Heart left ventricle (tissue), 16 donors: Measurements from ENCODE around the gene IGIP. TPM values are rescaled to one million over a fixed set of nuclear protein-coding genes. Genes with fewer than 3 reads are reported as not detected.

ENCODE experiments used
- ATAC-seq, 4 donors: fragments of 200-7000 bp; cut with Tn5 transposase; one replicate each; pipeline ENCODE4 v1.9.1; 2020 to 2022; ENCODE audit warnings: moderate library complexity in 4 of 4, mild to moderate bottlenecking in 3 of 4, moderate number of reproducible peaks in 1 of 4
- DNase-seq, 5 donors: peaks; one replicate each; pipeline ENCODE4 v3.0.0-alpha.2; 2020
- H3K27ac ChIP-seq, 12 donors: fragments of 200-600 bp; sonication (generic) in 4 of 12; one replicate each; pipeline versions ENCODE4 v1.5.0 to v1.8.0; 2016 to 2022; ENCODE audit warnings: mild to moderate bottlenecking in 2 of 12
- H3K27me3 ChIP-seq, 9 donors: fragments of 200-600 bp; sonication (generic) in 2 of 9; one replicate each; pipeline versions ENCODE4 v1.5.1 to v1.8.0; 2016 to 2022; ENCODE audit warnings: mild to moderate bottlenecking in 3 of 9
- H3K36me3 ChIP-seq, 9 donors: fragments of 200-600 bp; sonication (generic) in 2 of 9; one replicate each; pipeline versions ENCODE4 v1.5.0 to v1.8.0; 2018 to 2022; ENCODE audit warnings: mild to moderate bottlenecking in 2 of 9
- H3K4me1 ChIP-seq, 12 donors: fragments of 200-600 bp; sonication (generic) in 4 of 12; one replicate each; pipeline versions ENCODE4 v1.5.0 to v1.8.0; 2016 to 2022; ENCODE audit warnings: mild to moderate bottlenecking in 3 of 12
- H3K4me3 ChIP-seq, 12 donors: fragments of 200-600 bp; sonication (generic) in 4 of 12; one replicate each; pipeline versions ENCODE4 v1.5.0 to v1.8.0; 2017 to 2022; ENCODE audit warnings: mild to moderate bottlenecking in 9 of 12, moderate library complexity in 4 of 12
- H3K9me3 ChIP-seq, 12 donors: fragments of 200-600 bp; sonication (generic) in 4 of 12; one replicate each; pipeline versions ENCODE4 v1.5.0 to v1.8.0; 2016 to 2022; ENCODE audit warnings: mild to moderate bottlenecking in 1 of 12
- CTCF ChIP-seq, 12 donors: fragments of 200-600 bp; sonication (generic) in 4 of 12; IDR thresholded peaks; one replicate each; pipeline versions ENCODE4 v1.5.0 to v1.8.0; 2018 to 2022; ENCODE audit warnings: antibody characterized with exemption in 12 of 12, mild to moderate bottlenecking in 5 of 12
- POLR2A ChIP-seq, 2 donors: fragments of 450-650 bp; IDR thresholded peaks; one replicate each; pipeline ENCODE4 v1.6.1; 2017; ENCODE audit warnings: antibody characterized with exemption in 2 of 2, mild to moderate bottlenecking in 2 of 2, moderate library complexity in 2 of 2
- WGBS, 4 donors: extraction: QIAGEN DNeasy Blood & Tissue Kit in 2 of 4; methylation state at CpG; one replicate each; pipeline versions ENCODE4 v1.1.5 to v1.1.7; 2013 to 2018; 5-methylcytosine and 5-hydroxymethylcytosine counted together
- intact Hi-C, 10 donors: fragments of 100-400 bp; cut with DNase I; formaldehyde crosslinking; loops; one replicate each; pipeline versions ENCODE4 v1.11.1 to v1.14.2; 2022
- polyA plus RNA-seq, 2 donors: library from polyadenylated mRNA; stranded (reverse); fragments of 200-250 nt; gene quantifications; one replicate each; pipeline ENCODE4 v1.2.3, GENCODE V29; 2013
- total RNA-seq, 9 donors: library from RNA; depleted of rRNA in 2 of 9; stranded (reverse); fragments of >200 nt in 2 of 9; fragmentation: NEBNext Ultra II Directional in 3 of 9; extraction: Animal tissue kit (Norgen Biotek cat#: 25700) in 3 of 9; gene quantifications; one replicate each; pipeline versions ENCODE4 v1.1.0 to v1.2.4, GENCODE V29; 2016 to 2023
- donor health status: ischemic (EF 13 %, LVEDD 7.1; RV severe dilation, severe dysfunction).
- donor health status: healthy with polysubstance abuse.
- donor health status: DM: no; HTN: yes; CAD: no.
- donor health status: DM: no; HTN: no; CAD: no.
- donor health status: ischemic (EF 25% LVEDD 6.9; RV normal size, moderate dysfunction).
- donor health status: ischemic (EF 25% LVEDD 5.7; RV mildly dilated, moderate dysfunction).
- donor health status: healthy.
- donor health status: DM: yes; HTN: yes; CAD: no.
- donor health status: ischemic (EF 35%, LVEDD 5.7; RV mildly dilated, moderate dysfunction).
- donor health status: nonischemic (EF 11% LVEDD 7.7; RV severe dilation, severe dysfunction).
- donor health status: DM: yes; HTN: yes; CAD: no.
- donor health status: PGD.
- donor health status: ischemic (EF 29% LVEDD 5.4; RV normal size, mild dysfunction).
- donor health status: nonischemic (EF 23%, LVEDD 6.1; RV moderate dilation, normal function).

The IGIP gene
- total and polyA plus RNA-seq, 11 donors = 5.8 to 18.3 (median 10.5) TPM

- peaks cover 0 to 40% (median 25%) of the 10 kb centered on the region in 12 donors for H3K4me1 ChIP-seq
- WGBS, 4 donors = 96 to 100% (median 98%) methylated on average over 3 of the region's 3 CpGs
- intact Hi-C loops = loop anchor here in 7 of 10 donors (1.0 to 10.0 kb wide), 9 partner anchors 29 to 357 kb away; partner anchors contain the start of genes PURA (in 2 of the 7) and PSD2 (in 1 of the 7)
Observed at GRCh38 chr5:140143521-140144258, 18.0 kb downstream of the IGIP start.

GRCh38 chr5:140145256-140145655 lies 19.5 kb downstream of the IGIP start:
- H3K4me3 ChIP-seq = peak overlapping the region in 6 of 12 donors; percentile 48 to 60 (median 55)
- H3K27me3 ChIP-seq = peaks cover 0 to 11% (median 0%) of the 10 kb centered on the region in 9 donors
- no peak for TF ChIP-seq CTCF (IDR thresholded peaks at IDR 0.05)
- no peak for TF ChIP-seq POLR2A (IDR thresholded peaks at IDR 0.05)
- DNase-seq (no peak), ATAC-seq (no peak)
- H3K36me3 ChIP-seq = no peaks in the 10 kb centered on the region
- WGBS, 4 donors = 58 to 83% (median 64%) methylated on average over 3 of the region's 3 CpGs
- no peak overlapping the region for H3K27ac ChIP-seq
- H3K9me3 ChIP-seq = no peaks in the 10 kb centered on the region
- peaks cover 0 to 34% (median 21%) of the 10 kb centered on the region in 12 donors for H3K4me1 ChIP-seq
- intact Hi-C loops = loop anchor here in 6 of 10 donors (2.0 to 10.0 kb wide), 6 partner anchors 30 to 358 kb away; partner anchors contain the start of genes PURA (in 4 of the 6) and PSD2 (in 1 of the 6)

More at GRCh38 chr5:140143521-140144258, 18.0 kb downstream of the IGIP start:
- DNase-seq (no peak), ATAC-seq (no peak)
- TF ChIP-seq POLR2A (IDR thresholded peaks at IDR 0.05) = no peak
- TF ChIP-seq CTCF (IDR thresholded peaks at IDR 0.05) = no peak
- no peaks in the 10 kb centered on the region for H3K9me3 ChIP-seq
- no peak overlapping the region for H3K27ac ChIP-seq
- no peaks in the 10 kb centered on the region for H3K36me3 ChIP-seq
- no peak overlapping the region for H3K4me3 ChIP-seq
- peaks cover 0 to 11% (median 0%) of the 10 kb centered on the region in 9 donors for H3K27me3 ChIP-seq

- intact Hi-C loops = loop anchor here in 7 of 10 donors (2.0 to 10.0 kb wide), 6 partner anchors 31 to 359 kb away; partner anchors contain the start of genes PURA (in 4 of the 7) and PSD2 (in 1 of the 7)
- WGBS, 4 donors = 6 to 23% (median 10%) methylated on average over 20 to 64 of the region's 64 CpGs
- Histone ChIP-seq H3K36me3 (no peaks in the 10 kb centered on the region), H3K27ac (peak overlapping the region in 3 of 12 donors; percentile 3 to 26 (median 13)), H3K4me1 (peaks cover 0 to 27% (median 17%) of the 10 kb centered on the region in 12 donors), H3K27me3 (peaks cover 0 to 11% (median 0%) of the 10 kb centered on the region in 9 donors), H3K9me3 (no peaks in the 10 kb centered on the region), H3K4me3 (peak overlapping the region; percentile 15 to 61 (median 50))
- no peak for TF ChIP-seq POLR2A (IDR thresholded peaks at IDR 0.05)
- TF ChIP-seq CTCF (IDR thresholded peaks at IDR 0.05) = peak; percentile 59 to 91 (median 80)
- DNase-seq (peak; percentile 75 to 88 (median 79)), ATAC-seq (peak; percentile 66 to 95 (median 94))
Observed at GRCh38 chr5:140145818-140146522, 20.2 kb downstream of the IGIP start.
